Measurements from ENCODE around the gene MRPS7. TPM values are rescaled to one million over a fixed set of nuclear protein-coding genes. Genes with fewer than 3 reads are reported as not detected.
A peak's percentile ranks its signal among the peaks of the same experiment; 100 is the strongest.

MRPS7 gene
- total RNA-seq, 1 experiment from 2014 or later: 93.7 TPM

GRCh38 chr17:75307957-75308731, 46.5 kb downstream of the MRPS7 start:
- H2BK120ac ChIP-seq (ENCODE audit: low read depth, low read length, poor library complexity, severe bottlenecking): no peak overlapping the region
- no peaks in the 10 kb centered on the region for H3K36me3 Mint-ChIP-seq (ENCODE audit: insufficient read depth in 1 of 3, low read depth in 3 of 3)
- no peak overlapping the region for H2BK15ac ChIP-seq (ENCODE audit: low read depth, low read length)
- TF ChIP-seq, protein P1, sequence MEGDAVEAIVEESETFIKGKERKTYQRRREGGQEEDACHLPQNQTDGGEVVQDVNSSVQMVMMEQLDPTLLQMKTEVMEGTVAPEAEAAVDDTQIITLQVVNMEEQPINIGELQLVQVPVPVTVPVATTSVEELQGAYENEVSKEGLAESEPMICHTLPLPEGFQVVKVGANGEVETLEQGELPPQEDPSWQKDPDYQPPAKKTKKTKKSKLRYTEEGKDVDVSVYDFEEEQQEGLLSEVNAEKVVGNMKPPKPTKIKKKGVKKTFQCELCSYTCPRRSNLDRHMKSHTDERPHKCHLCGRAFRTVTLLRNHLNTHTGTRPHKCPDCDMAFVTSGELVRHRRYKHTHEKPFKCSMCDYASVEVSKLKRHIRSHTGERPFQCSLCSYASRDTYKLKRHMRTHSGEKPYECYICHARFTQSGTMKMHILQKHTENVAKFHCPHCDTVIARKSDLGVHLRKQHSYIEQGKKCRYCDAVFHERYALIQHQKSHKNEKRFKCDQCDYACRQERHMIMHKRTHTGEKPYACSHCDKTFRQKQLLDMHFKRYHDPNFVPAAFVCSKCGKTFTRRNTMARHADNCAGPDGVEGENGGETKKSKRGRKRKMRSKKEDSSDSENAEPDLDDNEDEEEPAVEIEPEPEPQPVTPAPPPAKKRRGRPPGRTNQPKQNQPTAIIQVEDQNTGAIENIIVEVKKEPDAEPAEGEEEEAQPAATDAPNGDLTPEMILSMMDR (conservative IDR thresholded peaks at IDR 0.05): no peak
- H3K23ac ChIP-seq (ENCODE audit: insufficient read length, low read depth, low read length): no peak overlapping the region
- H3T11ph ChIP-seq (ENCODE audit: low read length): no peak overlapping the region
- no peaks in the 10 kb centered on the region for H3K4me1 ChIP-seq (ENCODE audit: insufficient read depth, low read length)
- H3K79me1 ChIP-seq (ENCODE audit: insufficient read depth, low read depth, low read length, poor library complexity, severe bottlenecking): no peaks in the 10 kb centered on the region
- no peak overlapping the region for H2AFZ ChIP-seq (ENCODE audit: low read length)
- no peak overlapping the region for H2BK12ac ChIP-seq (ENCODE audit: insufficient read length, low read depth, low read length)
- no peak overlapping the region for H4K91ac ChIP-seq (ENCODE audit: insufficient read length, low read depth, low read length)
- H3K9ac ChIP-seq (ENCODE audit: extremely low read depth, insufficient read length, low read length): no peak overlapping the region
- H4K20me1 ChIP-seq (ENCODE audit: control insufficient read depth, insufficient read depth, insufficient read length): no peaks in the 10 kb centered on the region
- H2BK5ac ChIP-seq (ENCODE audit: insufficient read length, low read length): no peak overlapping the region
- no peak overlapping the region for H3K4ac ChIP-seq (ENCODE audit: low read depth, low read length)
- no peak overlapping the region for H4K8ac ChIP-seq (replicated peaks; ENCODE audit: insufficient read length, low read depth, low read length)
- no peaks in the 10 kb centered on the region for H3K23me2 ChIP-seq (ENCODE audit: insufficient read length, low read depth, low read length, poor library complexity, severe bottlenecking)
- no peak overlapping the region for H3K4me2 ChIP-seq (ENCODE audit: insufficient read depth, insufficient read length, low read length)
- no peak overlapping the region for H3K14ac ChIP-seq (ENCODE audit: insufficient read depth, low read length)
- no peak overlapping the region for H3K18ac ChIP-seq (ENCODE audit: insufficient read length, low read depth, low read length)
- H3K56ac ChIP-seq (ENCODE audit: insufficient read length, low read depth, low read length): no peak overlapping the region
- H3K9me3 Mint-ChIP-seq: no peaks in the 10 kb centered on the region
- DNase-seq: no peak
- no peak overlapping the region for H2BK20ac ChIP-seq (ENCODE audit: low read depth, low read length, poor library complexity, severe bottlenecking)
- H2AK5ac ChIP-seq (ENCODE audit: insufficient read length, low read length): no peak overlapping the region
- no CpG with 5 or more reads among the region's 13 CpGs for WGBS (ENCODE audit: extremely low coverage, insufficient read length, low lambda C conversion rate)
- no peaks in the 10 kb centered on the region for H3K27me3 ChIP-seq (ENCODE audit: insufficient read depth, low read length)
- H3K27me3 Mint-ChIP-seq (ENCODE audit: low read depth): no peaks in the 10 kb centered on the region; the same call in 1 of the 2 replicates
- H3K27ac ChIP-seq (ENCODE audit: insufficient read length, low read depth, low read length): no peak overlapping the region
- peak overlapping the region; percentile 34 to 49 (median 38); a peak in 3 of 7 replicates for H3K27ac Mint-ChIP-seq
- H3K4me3 Mint-ChIP-seq: no peak overlapping the region
- no peaks in the 10 kb centered on the region for H3K9me3 ChIP-seq (ENCODE audit: control insufficient read depth, low read depth, low read length)
- H4K5ac ChIP-seq (ENCODE audit: insufficient read length, low read depth, low read length): no peak overlapping the region
- no peaks in the 10 kb centered on the region for H3K79me2 ChIP-seq (ENCODE audit: insufficient read depth, low read length)
- peaks cover 2 to 10% of the 10 kb centered on the region in 2 experiments; a peak in 1 of 4 replicates for H3K4me1 Mint-ChIP-seq
